Suppressor macrophage treated with lipopolysaccharide for 4 hours (primary cell): ENCODE measurements around the gene LIN28B.

Source experiments
- DNase-seq: peaks from one replicate; pipeline ENCODE4 v3.0.0-alpha.2; 2020

Gene LIN28B

GRCh38 chr6:105015482-105015881, 58.6 kb downstream of the LIN28B start:
- no peak for DNase-seq

- DNase-seq: no peak
Measured at GRCh38 chr6:105019285-105019684, 62.4 kb downstream of the LIN28B start.

- DNase-seq: no peak
Measured at GRCh38 chr6:105021399-105021798, 64.5 kb downstream of the LIN28B start.

DNA sequence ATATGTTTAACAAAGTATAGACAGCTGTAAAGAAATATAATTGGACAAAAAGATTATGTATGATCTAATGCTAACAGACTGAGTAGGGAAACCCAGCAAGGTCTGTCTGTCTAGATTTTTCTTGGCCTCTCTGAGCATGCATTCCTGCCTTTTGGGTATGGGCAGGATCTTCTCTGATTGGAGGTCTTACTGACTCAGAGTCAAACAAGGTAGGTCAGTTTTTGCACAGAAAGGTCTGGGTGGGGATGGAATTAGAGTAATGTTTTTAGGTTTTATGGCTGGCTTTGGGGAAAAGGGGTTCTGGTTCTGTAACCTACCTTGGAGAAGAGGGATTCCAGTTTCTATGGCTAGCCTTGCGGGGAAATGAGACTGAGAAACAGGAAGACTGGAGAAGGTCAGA, 65.5 kb downstream of the LIN28B start:
- no peak for DNase-seq

GRCh38 chr6:105024803-105025202, 67.9 kb downstream of the LIN28B start:
- DNase-seq: no peak

- no peak for DNase-seq
Measured at GRCh38 chr6:105028898-105029297, 72.0 kb downstream of the LIN28B start.

GRCh38 chr6:105029581-105029980, 72.7 kb downstream of the LIN28B start:
- DNase-seq: no peak

GRCh38 chr6:105034470-105034869, 77.6 kb downstream of the LIN28B start:
- no peak for DNase-seq

GRCh38 chr6:105035299-105035698, 78.4 kb downstream of the LIN28B start:
- no peak for DNase-seq

DNA sequence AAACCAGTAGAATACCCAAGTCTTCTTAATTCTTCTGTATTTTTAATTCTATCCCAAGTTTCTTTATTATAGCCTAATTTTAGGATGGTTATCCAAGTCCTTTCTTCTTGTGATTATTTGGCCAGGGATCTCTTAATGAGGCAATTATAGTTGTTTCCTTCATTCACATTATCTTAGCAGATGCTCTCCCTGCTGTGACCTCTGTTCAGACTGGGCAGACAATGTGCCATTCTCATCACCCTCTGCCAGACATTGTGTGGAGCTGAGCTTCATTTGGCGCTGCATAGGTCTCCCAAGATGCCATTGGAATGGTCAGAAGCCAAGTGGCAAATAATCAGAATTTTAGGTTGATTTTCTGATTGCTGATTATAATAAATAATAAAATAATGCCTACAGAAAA, 79.4 kb downstream of the LIN28B start:
- DNase-seq: no peak

DNA sequence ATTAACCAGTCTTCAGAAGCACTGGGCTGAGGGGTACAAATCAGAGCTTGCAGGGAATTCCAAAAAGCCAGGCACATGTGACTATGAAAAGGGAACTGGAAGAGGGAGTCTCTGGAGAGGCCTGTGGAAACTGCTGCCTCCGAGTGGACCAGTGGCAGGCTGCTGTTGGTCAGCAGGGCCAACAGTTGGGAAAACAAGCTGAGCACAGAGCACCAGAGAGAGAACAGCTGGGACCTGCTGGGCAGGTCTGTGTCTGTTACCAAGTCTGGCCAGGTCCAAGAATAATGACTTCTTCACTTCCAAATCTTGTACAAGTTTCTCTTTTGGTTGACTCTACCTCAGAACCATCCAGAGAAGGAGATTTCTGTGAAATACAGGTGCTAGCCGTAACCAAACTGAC, 81.4 kb downstream of the LIN28B start:
- no peak for DNase-seq

DNA sequence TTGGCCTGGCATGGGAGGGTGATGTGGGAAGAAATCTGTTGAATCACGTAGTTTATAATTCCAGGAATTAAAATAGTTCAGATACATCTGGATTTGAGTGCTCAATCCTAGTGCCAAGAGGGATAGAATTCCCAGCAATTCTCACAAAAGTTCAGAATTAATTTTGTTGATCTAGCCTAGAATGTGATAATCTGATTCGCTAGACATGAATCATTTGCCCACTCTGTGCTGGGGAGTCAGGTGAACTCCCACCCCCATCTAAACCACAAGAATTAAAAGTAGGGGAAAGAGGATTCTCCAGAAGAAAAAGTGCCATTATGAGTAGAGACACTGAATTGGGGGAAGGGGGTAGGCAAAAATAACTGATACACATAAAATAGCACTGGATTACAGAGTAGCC, 85.0 kb downstream of the LIN28B start:
- DNase-seq: no peak

DNA sequence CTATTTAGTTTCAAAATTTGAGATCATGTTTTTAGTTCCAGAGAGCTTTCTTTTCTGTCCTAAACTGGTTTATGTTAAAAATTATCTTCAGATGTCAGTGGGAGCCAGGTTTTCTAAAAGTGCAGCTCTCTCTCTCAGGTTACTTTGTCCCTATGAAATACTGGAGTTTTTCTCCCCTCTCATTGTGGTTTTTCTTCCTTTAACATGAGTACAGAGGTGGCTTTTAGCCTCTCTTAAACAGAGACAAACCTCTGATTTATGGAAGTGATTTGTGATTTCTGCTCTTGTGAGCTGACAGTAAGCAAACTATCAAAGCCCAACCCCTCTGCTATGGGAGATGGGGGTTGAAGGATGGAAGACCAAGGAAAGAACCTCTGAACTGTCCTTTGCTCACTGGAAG, 85.7 kb downstream of the LIN28B start:
- DNase-seq: no peak

GRCh38 chr6:105043979-105044378, 87.1 kb downstream of the LIN28B start:
- no peak for DNase-seq

DNA sequence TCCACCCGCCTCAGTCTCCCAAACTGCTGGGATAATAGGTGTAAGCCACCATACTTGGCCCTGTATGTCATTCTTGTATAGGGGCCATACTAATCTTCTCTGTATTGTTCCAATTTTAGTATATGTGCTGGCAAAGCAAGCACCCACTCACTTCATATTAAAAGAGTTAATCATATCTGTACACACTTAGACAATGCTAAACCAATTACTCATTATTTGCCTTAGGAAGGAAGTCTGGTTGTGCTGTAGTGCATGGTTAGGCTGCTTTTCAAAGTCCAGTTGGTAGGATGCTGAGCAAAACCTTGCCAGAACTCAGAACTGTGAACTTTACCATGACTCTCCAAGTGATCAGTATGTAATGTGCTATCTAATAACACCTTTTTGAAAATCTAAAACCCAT, 88.6 kb downstream of the LIN28B start:
- no peak for DNase-seq

- DNase-seq: no peak
Measured at GRCh38 chr6:105051941-105052471, 95.1 kb downstream of the LIN28B start.

GRCh38 chr6:105056646-105057045, 99.7 kb downstream of the LIN28B start:
- no peak for DNase-seq

GRCh38 chr6:105057160-105057559, 100.3 kb downstream of the LIN28B start:
- DNase-seq: no peak

DNA sequence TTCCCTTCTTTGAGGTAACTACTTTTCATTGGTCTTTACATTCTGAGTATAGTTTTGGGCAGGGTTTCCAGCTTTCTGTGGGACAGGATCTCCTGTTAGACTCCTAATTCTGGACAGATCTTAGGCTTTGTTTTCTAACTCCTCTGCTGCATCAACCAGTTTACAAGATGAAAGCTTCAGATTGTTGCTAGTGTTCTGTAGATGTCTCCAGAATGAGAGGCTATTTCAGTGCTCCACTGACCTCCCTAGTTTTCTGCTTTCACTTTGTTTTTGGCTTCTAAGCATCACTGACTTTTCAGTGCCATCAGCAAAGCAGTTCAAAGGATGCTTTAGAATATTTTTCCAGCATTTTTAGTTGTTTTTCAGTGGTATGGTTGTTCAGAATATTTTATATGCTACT, 101.4 kb downstream of the LIN28B start:
- DNase-seq: no peak

- DNase-seq: no peak
Measured at GRCh38 chr6:105058846-105059245, 101.9 kb downstream of the LIN28B start.

DNA sequence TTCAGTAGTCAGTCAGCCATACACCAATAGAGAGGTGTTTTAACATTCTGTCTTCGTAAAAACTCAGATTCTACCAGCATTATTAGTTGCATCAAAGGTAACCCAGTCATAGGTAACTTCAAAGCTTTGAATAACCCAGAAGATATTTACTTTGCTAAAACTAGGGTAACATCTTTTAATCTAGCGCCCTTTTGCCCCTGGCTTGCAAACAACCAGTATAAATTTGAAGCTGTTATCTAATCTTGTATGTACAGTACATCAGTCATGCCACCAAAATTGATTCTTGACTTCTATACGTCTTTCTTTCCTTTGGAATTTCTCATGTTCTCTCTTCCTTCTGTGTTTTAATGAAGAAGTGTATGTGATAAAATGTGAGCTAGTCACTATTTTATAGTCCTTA, 109.3 kb downstream of the LIN28B start:
- no peak for DNase-seq

- no peak for DNase-seq
Measured at GRCh38 chr6:105066836-105067235, 109.9 kb downstream of the LIN28B start.

DNA sequence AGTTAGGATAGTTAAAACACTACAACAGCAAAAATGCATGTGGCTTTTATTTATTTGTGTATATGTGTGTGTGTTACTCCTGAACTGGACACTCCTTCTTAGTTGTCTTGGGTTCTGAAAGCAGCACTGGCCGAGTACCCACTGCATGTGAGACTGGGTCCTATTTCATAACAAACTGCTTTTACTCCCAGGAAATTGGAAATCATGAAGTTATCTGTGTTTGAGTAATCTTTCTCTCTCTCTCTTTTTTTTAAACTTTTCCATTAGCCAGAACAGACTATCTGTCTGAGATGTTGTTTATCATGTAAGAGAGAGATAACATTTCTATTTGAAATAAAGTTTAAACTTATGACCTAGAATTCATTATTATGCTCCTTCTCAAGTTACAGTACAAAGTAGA, 110.4 kb downstream of the LIN28B start:
- DNase-seq: no peak

GRCh38 chr6:105068407-105068806, 111.5 kb downstream of the LIN28B start:
- DNase-seq: no peak

GRCh38 chr6:105069821-105070445, 113.0 kb downstream of the LIN28B start:
- no peak for DNase-seq
